Amniotic stem cell (primary cell): ENCODE results near the gene FOXP3.

Source experiments
- DNase-seq: peaks from one replicate; lab custom pipeline; 2025; lab: John Stamatoyannopoulos, UW

The FOXP3 gene

GRCh38 chrX:49273181-49273727 lies 8.7 kb upstream of the FOXP3 start:
- no peak for DNase-seq

GRCh38 chrX:49272421-49272820 lies 7.9 kb upstream of the FOXP3 start:
- no peak for DNase-seq

GRCh38 chrX:49271341-49271740 lies 6.8 kb upstream of the FOXP3 start:
- DNase-seq = no peak

GRCh38 chrX:49270249-49270921 lies 5.9 kb upstream of the FOXP3 start:
- no peak for DNase-seq

DNA sequence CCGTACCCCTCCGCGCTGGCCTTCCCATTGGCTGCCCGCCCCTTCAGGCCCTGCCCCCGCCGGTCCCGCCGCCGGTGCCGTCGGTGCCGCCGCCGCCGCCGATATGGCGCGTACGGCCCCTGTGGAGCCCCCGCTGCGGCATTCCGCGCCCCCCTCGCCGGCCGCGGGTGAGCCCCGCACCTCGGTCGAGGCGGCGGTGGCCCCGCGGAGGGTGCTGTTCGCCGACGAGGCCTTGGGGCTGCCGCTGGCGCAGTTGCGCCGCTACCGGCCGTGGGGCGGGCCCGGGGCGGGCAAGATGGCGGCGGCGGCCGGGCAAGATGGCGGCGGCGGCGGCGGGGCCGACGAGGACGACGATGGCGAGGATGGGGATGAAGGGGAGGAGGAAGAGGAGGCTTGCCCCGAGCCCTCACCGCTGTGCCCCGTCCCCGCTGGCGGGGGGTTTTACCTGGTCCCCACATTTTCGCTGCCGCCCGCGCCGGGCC lies 5.3 kb upstream of the FOXP3 start, which contains the start of gene PPP1R3F:
Gene PPP1R3F (plus strand): TSS at position 27 of the 482 bp plus-strand sequence. CDS start 77 bp downstream, at position 104.
- DNase-seq = no peak

- DNase-seq = peak; percentile 93
These were observed 4.7 kb upstream of the FOXP3 start for GRCh38 chrX:49269010-49269766.

- no peak for DNase-seq
These were observed 4.1 kb upstream of the FOXP3 start for GRCh38 chrX:49268702-49269009.

GRCh38 chrX:49266523-49267445 lies 2.3 kb upstream of the FOXP3 start:
- DNase-seq = no peak

- no peak for DNase-seq
These were observed 879 bp downstream of the FOXP3 start for GRCh38 chrX:49263631-49264030.

GRCh38 chrX:49262603-49263002 lies 1.9 kb downstream of the FOXP3 start:
- DNase-seq = no peak

- DNase-seq = no peak
These were observed 4.1 kb downstream of the FOXP3 start for GRCh38 chrX:49260221-49260985.

DNA sequence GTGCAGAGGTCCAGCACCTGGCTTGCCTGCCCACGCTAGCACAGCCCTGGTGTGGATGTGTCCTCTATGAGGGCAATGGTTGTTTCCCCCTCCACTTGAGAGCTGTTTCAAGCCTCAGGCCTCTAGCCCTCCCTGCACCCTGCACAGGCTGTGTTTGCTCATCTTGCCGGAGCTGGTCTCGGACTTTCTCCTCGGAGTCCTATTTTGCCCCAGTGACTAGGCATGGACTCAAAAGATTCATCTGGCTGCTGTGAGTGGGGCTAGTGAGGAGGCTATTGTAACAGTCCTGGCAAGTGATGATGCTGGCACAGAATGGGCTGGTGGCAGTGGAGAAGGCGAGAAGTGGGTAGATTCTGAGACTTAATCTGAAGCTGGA lies 5.8 kb downstream of the FOXP3 start:
- DNase-seq = no peak

DNA sequence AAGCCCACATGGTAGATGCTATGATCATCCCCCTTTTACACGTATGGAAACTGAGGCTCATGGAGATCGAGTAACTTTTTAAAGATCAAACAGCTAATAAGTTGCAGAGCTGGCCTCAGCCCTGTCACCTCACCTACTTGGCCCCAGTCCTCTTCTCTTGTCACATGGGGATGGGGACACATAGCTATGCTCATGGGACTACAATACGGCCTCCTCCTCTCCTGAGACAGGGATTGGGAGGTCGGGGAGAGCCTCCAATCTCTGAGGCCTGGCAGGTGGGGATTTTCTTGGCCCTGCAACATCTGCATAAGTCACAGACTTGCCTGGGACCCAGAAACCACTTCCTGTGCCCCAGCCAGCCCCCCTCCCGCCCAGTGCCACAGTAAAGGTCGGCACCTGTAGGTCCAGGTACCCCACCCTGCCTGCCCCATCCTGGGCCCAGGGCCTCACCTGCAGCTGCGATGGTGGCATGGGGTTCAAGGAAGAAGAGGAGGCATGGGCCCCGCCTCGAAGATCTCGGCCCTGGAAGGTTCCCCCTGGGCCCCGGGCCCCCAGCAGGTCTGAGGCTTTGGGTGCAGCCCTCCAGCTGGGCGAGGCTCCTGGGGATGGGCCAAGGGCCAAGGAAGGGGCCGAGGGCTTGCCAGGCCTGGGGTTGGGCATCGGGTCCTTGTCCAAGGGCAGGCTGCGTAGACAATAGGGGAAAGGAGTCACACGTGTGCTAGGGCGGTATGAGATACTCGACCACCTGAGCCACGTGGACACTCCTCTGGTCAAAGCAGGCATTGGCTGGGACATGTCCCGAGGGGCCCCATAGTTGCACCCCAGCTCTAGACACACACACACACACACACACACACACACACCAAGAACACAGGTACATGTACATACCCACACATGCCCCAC lies 6.4 kb downstream of the FOXP3 start:
- no peak for DNase-seq

- DNase-seq = no peak
These were observed 7.3 kb downstream of the FOXP3 start for GRCh38 chrX:49257074-49257790.

DNA sequence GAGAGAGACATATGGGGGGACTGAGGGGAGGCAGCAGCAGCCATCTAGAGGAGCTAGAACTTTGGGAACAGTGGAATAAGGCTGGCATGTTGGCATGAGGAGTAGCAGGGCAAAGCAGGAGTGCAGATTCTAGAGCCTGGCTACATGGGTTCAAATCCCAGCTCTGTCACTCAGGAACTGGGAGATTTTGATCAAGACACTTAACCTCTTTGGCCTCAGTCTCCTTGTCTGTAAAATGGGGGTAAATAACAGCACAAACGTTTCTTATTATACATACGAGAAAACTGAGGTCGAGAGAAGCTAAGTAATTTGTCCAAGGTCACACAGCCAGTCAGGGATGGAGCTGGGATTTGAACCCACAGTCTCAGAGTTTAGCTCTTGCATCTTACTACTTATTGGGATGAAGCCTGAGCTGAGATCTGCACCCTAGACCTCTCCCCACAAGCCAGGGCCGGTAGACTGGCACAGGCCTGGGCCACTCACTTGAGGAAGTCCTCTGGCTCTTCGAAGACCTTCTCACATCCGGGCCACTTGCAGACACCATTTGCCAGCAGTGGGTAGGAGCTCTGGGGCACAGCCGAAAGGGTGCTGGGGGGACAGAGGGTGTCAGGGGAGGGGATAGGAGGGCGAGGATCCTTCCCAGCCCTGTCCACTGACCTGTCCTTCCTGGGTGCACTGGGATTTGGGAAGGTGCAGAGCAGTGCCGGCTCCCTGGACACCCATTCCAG lies 8.1 kb downstream of the FOXP3 start:
- no peak for DNase-seq

DNA sequence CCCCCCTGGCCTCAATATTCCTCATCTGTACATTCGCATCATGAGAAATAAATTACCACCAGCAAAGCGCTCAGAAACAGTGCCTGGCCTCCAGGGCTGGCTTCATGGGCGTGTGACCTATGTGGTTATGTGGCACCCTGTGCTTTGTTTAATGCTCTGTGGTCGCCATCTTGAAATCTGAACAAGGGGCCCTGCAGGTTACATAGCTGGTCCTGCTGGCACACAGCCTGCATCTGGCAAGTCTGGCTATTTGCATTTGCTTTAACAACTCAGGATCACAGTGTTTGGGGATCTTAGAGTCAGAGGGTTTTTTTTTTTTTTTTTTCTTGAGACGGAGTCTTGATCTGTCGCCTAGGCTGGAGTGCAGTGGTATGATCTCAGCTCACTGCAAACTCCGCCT lies 9.9 kb downstream of the FOXP3 start:
- DNase-seq = no peak

DNA sequence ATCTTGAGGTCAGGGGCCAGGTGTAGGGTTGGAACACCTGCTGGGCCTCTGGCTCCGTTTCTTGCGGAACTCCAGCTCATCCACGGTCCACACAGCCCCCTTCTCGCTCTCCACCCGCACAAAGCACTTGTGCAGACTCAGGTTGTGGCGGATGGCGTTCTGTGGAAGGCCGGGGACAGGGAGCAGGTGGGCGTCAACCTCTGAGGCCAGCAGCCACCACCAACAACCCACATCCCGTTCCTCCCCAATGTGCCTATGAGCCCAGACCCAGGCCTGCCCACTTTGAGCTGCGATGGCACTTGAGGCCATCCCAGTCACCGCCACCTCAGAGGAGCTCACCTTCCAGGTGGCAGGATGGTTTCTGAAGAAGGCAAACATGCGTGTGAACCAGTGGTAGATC lies 13.2 kb downstream of the FOXP3 start:
- DNase-seq = no peak

- DNase-seq = no peak
These were observed 13.9 kb downstream of the FOXP3 start for GRCh38 chrX:49250578-49250977.

DNA sequence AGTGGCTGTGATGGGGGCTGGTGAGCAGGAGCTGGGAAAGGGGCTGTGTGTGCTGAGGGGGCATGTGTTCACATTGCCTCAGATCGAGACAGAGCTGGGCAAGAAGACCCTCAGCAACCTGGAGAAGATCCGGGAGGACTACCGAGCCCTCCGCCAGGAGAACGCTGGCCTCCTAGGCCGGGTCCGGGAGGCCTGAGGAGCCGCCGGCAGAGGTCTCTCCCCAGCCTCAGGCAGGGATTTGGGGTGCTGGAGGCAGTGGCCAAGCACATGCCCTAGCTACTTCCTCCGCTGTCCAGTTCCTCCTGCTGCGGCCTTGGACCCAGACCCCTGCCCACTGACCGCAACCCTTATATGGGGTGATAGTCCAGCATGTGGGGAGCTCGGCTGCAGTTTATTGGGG lies 14.4 kb downstream of the FOXP3 start:
- no peak for DNase-seq
